GM12874 (cell line): Measurements from ENCODE around the gene MTHFD1L.

Experiments
- CTCF ChIP-seq: IDR thresholded peaks from 2 replicates; pipeline ENCODE4 v1.5.1; 2011; ENCODE audit warnings: low read depth, mild to moderate bottlenecking, control low read depth, low read length, moderate library complexity; ENCODE audit not compliant: insufficient read depth

MTHFD1L gene

GRCh38 chr6:151096691-151097606 lies 231.4 kb downstream of the MTHFD1L start:
- TF ChIP-seq CTCF, result no peak

DNA sequence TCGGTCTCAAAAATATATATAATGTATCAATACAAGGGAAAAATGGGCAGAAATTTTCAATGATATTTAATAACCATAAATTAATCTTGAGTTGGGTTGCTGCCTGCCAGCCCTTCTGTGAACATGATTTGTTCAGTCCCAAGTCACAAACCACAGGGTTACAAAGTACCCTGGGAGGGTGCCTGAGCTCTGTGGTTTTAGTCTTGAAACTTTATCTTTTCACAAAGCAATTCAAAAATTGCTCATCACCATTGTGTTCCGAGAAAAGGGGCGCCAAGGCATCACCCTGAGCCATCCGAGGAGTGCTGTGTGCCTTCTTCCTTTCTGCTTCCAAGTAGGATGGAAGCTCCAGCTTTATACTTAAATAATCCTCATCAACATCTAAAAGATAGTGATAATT lies 232.7 kb downstream of the MTHFD1L start:
- TF ChIP-seq CTCF, result no peak

DNA sequence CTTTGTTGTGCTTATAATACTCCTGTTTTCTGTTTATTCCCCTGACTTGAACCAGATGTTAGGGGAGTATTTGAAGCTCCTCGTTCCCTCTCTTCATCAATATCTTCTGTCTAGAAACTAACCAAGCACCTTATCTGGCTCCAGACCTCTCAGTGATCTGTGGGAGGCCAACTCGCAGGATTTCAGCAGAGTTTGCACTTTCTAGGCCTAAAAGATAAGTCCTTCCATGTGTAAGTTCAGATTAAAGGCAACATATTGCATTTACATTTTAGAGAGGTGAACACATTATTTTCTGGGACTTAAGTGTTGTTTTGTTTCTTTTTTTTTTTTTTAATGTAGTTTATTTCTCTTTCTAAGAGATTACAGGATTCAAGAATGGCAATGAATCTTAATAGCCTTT lies 234.8 kb downstream of the MTHFD1L start:
- no peak for TF ChIP-seq CTCF

- no peak for TF ChIP-seq CTCF
Measured at GRCh38 chr6:151101161-151101815, 235.8 kb downstream of the MTHFD1L start.

DNA sequence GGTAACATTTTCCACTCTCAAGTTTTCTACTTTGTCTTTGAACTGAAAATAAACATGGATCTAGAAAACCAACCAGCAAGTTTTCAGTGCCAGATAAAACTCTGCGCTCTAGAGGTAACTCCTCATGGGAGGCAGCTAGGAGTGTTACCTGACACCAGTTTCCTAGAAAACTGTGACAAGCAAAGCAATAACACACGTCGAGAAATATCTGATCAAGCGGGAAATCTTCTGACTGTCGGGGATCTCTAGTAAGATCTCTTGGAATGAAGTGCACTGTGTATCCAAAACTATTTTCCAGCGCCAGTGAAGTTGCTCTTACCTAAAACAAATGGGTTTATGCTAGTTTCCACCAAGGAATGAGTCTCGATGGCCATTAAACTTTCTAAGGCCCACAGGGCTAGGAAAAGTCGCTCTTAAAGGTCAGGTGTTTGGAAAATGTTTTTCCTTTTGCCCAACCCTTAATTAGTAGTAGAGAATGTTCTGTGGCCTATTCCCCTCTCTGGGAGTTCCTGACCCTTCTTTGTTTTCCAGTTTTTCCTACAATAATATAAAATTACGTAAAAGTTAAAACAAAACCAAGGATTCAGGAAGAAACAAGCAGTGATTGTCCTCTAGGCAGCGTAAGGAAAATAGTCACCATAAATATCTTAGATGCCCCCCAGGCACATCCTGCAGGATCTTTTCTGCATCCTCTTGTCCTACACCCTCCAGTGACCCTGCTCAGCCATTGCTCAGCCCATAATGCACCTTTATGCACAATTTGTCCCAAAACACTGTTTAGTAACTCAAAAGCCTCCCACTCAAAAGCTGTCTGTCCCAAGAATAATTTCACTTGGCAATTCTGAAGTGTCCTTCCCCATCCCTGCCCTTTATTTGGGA lies 236.6 kb downstream of the MTHFD1L start:
- no peak for TF ChIP-seq CTCF

DNA sequence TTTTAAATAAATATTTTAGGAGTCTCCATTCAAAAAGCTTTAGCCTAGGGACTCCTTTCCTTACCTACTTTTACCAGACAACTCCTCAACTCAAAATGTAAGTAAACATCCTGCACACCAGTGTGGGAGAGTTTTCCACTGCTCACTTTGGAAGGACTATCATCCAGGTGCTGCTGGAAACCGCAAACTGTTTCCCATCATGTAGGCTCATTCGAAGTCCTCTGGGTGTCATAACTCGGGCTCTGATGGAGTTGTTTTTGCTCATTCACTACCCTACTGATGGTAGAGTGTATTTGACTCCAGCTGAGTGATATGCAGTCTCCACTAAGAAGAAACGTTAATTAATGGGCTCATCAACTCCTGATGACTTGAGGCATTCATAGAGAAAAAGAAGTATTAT lies 237.8 kb downstream of the MTHFD1L start:
- TF ChIP-seq CTCF, result no peak
